HCT116 (cell line): ENCODE measurements around the gene GNG7. TPM values are rescaled to one million over a fixed set of nuclear protein-coding genes. Genes with fewer than 3 reads are reported as not detected.

Experiments used
- ATAC-seq: fragments of 200-7000 bp; cut with Tn5 transposase; 2 replicates; pipeline ENCODE4 v1.9.1; 2020; ENCODE audit warnings: mild to moderate bottlenecking, moderate library complexity
- BruUV-seq: library from RNA; stranded (reverse); fragments of 400-500 nt; replicated peaks from 2 replicates; lab custom pipeline; 2021; lab: Mats Ljungman, UMichigan
- CTCF ChIA-PET: fragments of 300-600 bp; sonication (Branson Sonifier 250); formaldehyde crosslinking; loops from one replicate; lab custom pipeline; 2021; ENCODE audit warnings: antibody characterized with exemption; lab: Charles Lee
- POLR2A ChIA-PET: fragments of 300-600, 350-600 bp; sonication (Branson Sonifier 250); formaldehyde crosslinking; loops from one replicate; lab custom pipeline; 2021; ENCODE audit warnings: antibody characterized with exemption; lab: Charles Lee
- RAD21 ChIA-PET, 2 experiments: fragments of 300-600 bp; sonication (Branson Sonifier 250); formaldehyde crosslinking; loops; one replicate each; lab custom pipeline; 2023; ENCODE audit warnings: low total read pairs in 2 of 2; ENCODE audit not compliant: uncharacterized antibody in 2 of 2, unreplicated experiment in 2 of 2, low non-redundant PET in 1 of 2; lab: Charles Lee
- DNase-seq: peaks from one replicate; pipeline ENCODE4 v3.0.0-alpha.2; 2010; ENCODE audit warnings: low read depth, low spot score
- H2AFZ ChIP-seq: fragments of 200-600 bp; shearing (Covaris generic), sonication (generic); 2 replicates; pipeline ENCODE4 v1.6.1; 2017; ENCODE audit warnings: low read depth, mixed run types, mixed read lengths, antibody characterized with exemption, low read length; ENCODE audit not compliant: poor library complexity, severe bottlenecking
- H3K27ac ChIP-seq: 2 replicates; pipeline ENCODE4 v1.5.1; 2012; ENCODE audit warnings: low read depth, low read length
- H3K27me3 ChIP-seq: fragments of 200-600 bp; sonication (generic); 2 replicates; pipeline ENCODE4 v1.6.1; 2016; ENCODE audit warnings: mixed run types, low read length, mixed read lengths; ENCODE audit not compliant: insufficient read depth
- H3K36me3 ChIP-seq, 2 experiments: fragments of 200-500 bp in 1 of 2; fragments of 200-600 bp in 1 of 2; sonication (Bioruptor generic) in 1 of 2; sonication (generic) in 1 of 2; 2 replicates each; pipeline versions ENCODE4 v1.5.1 to v1.6.1; 2014 to 2016; ENCODE audit warnings: low read length in 2 of 2, inconsistent platforms in 1 of 2, mixed read lengths in 1 of 2, mixed run types in 1 of 2; ENCODE audit not compliant: insufficient read depth in 2 of 2, control insufficient read depth in 1 of 2
- H3K4me1 ChIP-seq, 2 experiments: fragments of 200-600 bp in 1 of 2; sonication (generic) in 1 of 2; 2 replicates each; pipeline versions ENCODE4 v1.5.1 to v1.6.1; 2012 to 2017; ENCODE audit warnings: low read length in 2 of 2, inconsistent platforms in 1 of 2, mild to moderate bottlenecking in 1 of 2, mixed read lengths in 1 of 2, mixed run types in 1 of 2, moderate library complexity in 1 of 2; ENCODE audit not compliant: insufficient read depth in 2 of 2, control insufficient read depth in 1 of 2
- H3K4me2 ChIP-seq: fragments of 200-600 bp; sonication (generic); 2 replicates; pipeline ENCODE4 v1.6.1; 2017; ENCODE audit warnings: mixed run types, low read length, mixed read lengths
- H3K4me3 ChIP-seq, 2 experiments: fragments of 200-600 bp in 1 of 2; sonication (generic) in 1 of 2; replicated peaks in 1 of 2; 2 replicates each; pipeline ENCODE4 v1.5.1; 2011 to 2016; ENCODE audit warnings: low read length in 2 of 2, control low read depth in 1 of 2, low read depth in 1 of 2, mild to moderate bottlenecking in 1 of 2, mixed read lengths in 1 of 2, mixed run types in 1 of 2
- H3K79me2 ChIP-seq: fragments of 200-600 bp; sonication (generic); 2 replicates; pipeline ENCODE4 v1.6.1; 2017; ENCODE audit warnings: mild to moderate bottlenecking, mixed run types, low read length, moderate library complexity, mixed read lengths; ENCODE audit not compliant: insufficient read depth
- H3K9ac ChIP-seq: fragments of 200-600 bp; sonication (generic); 2 replicates; pipeline ENCODE4 v1.6.1; 2016; ENCODE audit warnings: low read length, mixed read lengths
- H3K9me2 ChIP-seq: fragments of 200-600 bp; sonication (generic), shearing (Covaris generic); 2 replicates; pipeline ENCODE4 v1.6.1; 2017; ENCODE audit warnings: mixed run types, mild to moderate bottlenecking, moderate library complexity; ENCODE audit not compliant: insufficient read depth
- H3K9me3 ChIP-seq, 2 experiments: fragments of 200-500 bp in 1 of 2; fragments of 200-600 bp in 1 of 2; sonication (Bioruptor generic) in 1 of 2; sonication (generic) in 1 of 2; 2 replicates each; pipeline ENCODE4 v1.6.1; 2014 to 2017; ENCODE audit warnings: low read length in 2 of 2, mixed read lengths in 2 of 2, inconsistent platforms in 1 of 2, low read depth in 1 of 2, mild to moderate bottlenecking in 1 of 2, mixed run types in 1 of 2, moderate library complexity in 1 of 2; ENCODE audit not compliant: control insufficient read depth in 1 of 2, insufficient read depth in 1 of 2
- H4K20me1 ChIP-seq: fragments of 200-600 bp; sonication (generic), shearing (Covaris generic); 2 replicates; pipeline ENCODE4 v1.6.1; 2017; ENCODE audit warnings: mixed run types, mild to moderate bottlenecking, moderate library complexity; ENCODE audit not compliant: insufficient read depth
- ATF3 ChIP-seq: IDR thresholded peaks from 2 replicates; pipeline ENCODE4 v1.6.1; 2012
- CBX3 ChIP-seq: IDR thresholded peaks from 2 replicates; pipeline ENCODE4 v1.6.1; 2012; ENCODE audit warnings: low read depth
- CTCF ChIP-seq, 3 experiments: fragments of 200-600 bp in 1 of 3; sonication (generic) in 1 of 3; IDR thresholded peaks in 2 of 3; conservative IDR thresholded peaks in 1 of 3; 2 replicates each; pipeline ENCODE4 v1.5.1; 2012 to 2017; ENCODE audit warnings: low read depth in 2 of 3, low read length in 2 of 3, antibody characterized with exemption in 1 of 3, borderline replicate concordance in 1 of 3, control low read depth in 1 of 3, mild to moderate bottlenecking in 1 of 3, mixed read lengths in 1 of 3, mixed run types in 1 of 3, moderate library complexity in 1 of 3; ENCODE audit not compliant: insufficient read depth in 1 of 3
- EGR1 ChIP-seq: IDR thresholded peaks from 2 replicates; pipeline ENCODE4 v1.6.1; 2012; ENCODE audit warnings: low read depth
- ELF1 ChIP-seq: IDR thresholded peaks from 2 replicates; pipeline ENCODE4 v1.6.1; 2012; ENCODE audit warnings: low read depth, borderline replicate concordance
- EZH2phosphoT487 ChIP-seq: fragments of 200-600 bp; IDR thresholded peaks from 2 replicates; pipeline ENCODE4 v1.6.1; 2018; ENCODE audit warnings: antibody characterized with exemption, borderline replicate concordance
- FOSL1 ChIP-seq: IDR thresholded peaks from 2 replicates; pipeline ENCODE4 v1.6.1; 2012; ENCODE audit warnings: low read depth
- JUND ChIP-seq: IDR thresholded peaks from 2 replicates; pipeline ENCODE4 v1.6.1; 2012
- REST ChIP-seq: IDR thresholded peaks from 2 replicates; pipeline ENCODE4 v1.6.1; 2012; ENCODE audit warnings: low read depth
- YY1 ChIP-seq: IDR thresholded peaks from 2 replicates; pipeline ENCODE4 v1.6.1; 2011; ENCODE audit warnings: low read length, low read depth, moderate library complexity, mild to moderate bottlenecking; ENCODE audit not compliant: insufficient replicate concordance; ENCODE audit errors: extremely low read depth
- intact Hi-C: fragments of 100-400 bp; cut with micrococcal nuclease; formaldehyde crosslinking; loops from 2 replicates; pipeline ENCODE4 v1.10.0; 2022
- total RNA-seq: library from RNA; stranded (reverse); gene quantifications from one replicate; pipeline ENCODE4 v1.2.1, GENCODE V29; 2021; ENCODE audit not compliant: unreplicated experiment

GNG7 gene
- total RNA-seq, 1 experiment from 2014 or later, result 11.3 TPM

GRCh38 chr19:2589441-2589840 is 113.1 kb downstream of the GNG7 start:
- DNase-seq (no peak), ATAC-seq (no peak)
- no peaks in the 10 kb centered on the region for H3K9me2 ChIP-seq
- no peaks in the 10 kb centered on the region for H4K20me1 ChIP-seq
- ChIA-PET RAD21 (no interaction called here), POLR2A (interaction anchor here (1.7 kb wide), 1 partner anchor 113 kb away, joined by 6 read pairs; the partner anchor contains the start of gene GADD45B), CTCF (interaction anchor here (1.2 kb wide), 1 partner anchor 24 kb away, joined by 3 read pairs; no protein-coding TSS in a partner anchor)
- no peaks in the 10 kb centered on the region for H3K27me3 ChIP-seq
- intact Hi-C loops, result no loop called here
- H3K36me3 ChIP-seq, result no peaks in the 10 kb centered on the region
- no peak overlapping the region for H3K9ac ChIP-seq
- H3K79me2 ChIP-seq, result no peaks in the 10 kb centered on the region
- no peaks in the 10 kb centered on the region for H3K9me3 ChIP-seq
- TF ChIP-seq ATF3 (no peak), FOSL1 (no peak)
- H3K27ac ChIP-seq, result no peak overlapping the region
- BruUV-seq, result no TSS peak
- no peak overlapping the region for H2AFZ ChIP-seq
- H3K4me1 ChIP-seq, result peaks cover 6 to 29% of the 10 kb centered on the region in 2 experiments; a peak in 3 of 4 replicates
- H3K4me2 ChIP-seq, result no peak overlapping the region
- no peak overlapping the region for H3K4me3 ChIP-seq

- DNase-seq (no peak), ATAC-seq (no peak)
- Histone ChIP-seq H3K27me3 (no peaks in the 10 kb centered on the region), H3K4me1 (peaks cover 6 to 29% of the 10 kb centered on the region in 2 experiments; a peak in 3 of 4 replicates), H3K9me3 (0 out of 4 replicates have a peak, but pooled peaks cover 0 to 3% of the 10 kb centered on the region in 2 experiments), H3K36me3 (no peaks in the 10 kb centered on the region), H3K4me2 (peak overlapping the region; percentile 44), H3K9me2 (no peaks in the 10 kb centered on the region), H3K79me2 (no peaks in the 10 kb centered on the region), H3K9ac (no peak overlapping the region), H3K27ac (no peak overlapping the region), H4K20me1 (no peaks in the 10 kb centered on the region), H3K4me3 (no peak overlapping the region), H2AFZ (no peak overlapping the region)
- POLR2A ChIA-PET, result interaction anchor here (0.9 to 1.7 kb wide), 2 partner anchors 112 kb away, joined by 5 to 6 read pairs; partner anchors contain the start of gene GADD45B
- CTCF ChIA-PET, result interaction anchor here (1.0 kb wide), 2 partner anchors 10 to 26 kb away, joined by 3 read pairs; no protein-coding TSS in a partner anchor
- intact Hi-C loops, result no loop called here
- RAD21 ChIA-PET, result no interaction called here
- no TSS peak for BruUV-seq
- TF ChIP-seq CTCF (IDR thresholded peaks at IDR 0.05 in 2 of 3, conservative IDR thresholded peaks at IDR 0.05 in 1 of 3; ENCODE audit: borderline replicate concordance in 1 of 3, insufficient read depth in 1 of 3, low read depth in 2 of 3, low read length in 2 of 3), result no peak
- no peak for TF ChIP-seq JUND
- no peak for TF ChIP-seq YY1
- no peak for TF ChIP-seq REST
- TF ChIP-seq EZH2phosphoT487, result no peak
- no peak for TF ChIP-seq CBX3
- no peak for TF ChIP-seq ELF1
- TF ChIP-seq EGR1, result no peak
Measured at GRCh38 chr19:2588081-2588777, 114.3 kb downstream of the GNG7 start.
